Activated T-cell treated with anti-CD3 and anti-CD28 coated beads for 1 hour (primary cell): ENCODE results near the gene TMEM232.
"Not testable (repeated sequence)": the region's sequence is repeated elsewhere in the genome, so short reads cannot be mapped to it uniquely, and the experiment has no call there.

Experiments
- DNase-seq: peaks from one replicate; pipeline ENCODE4 v3.0.0-alpha.2; 2020; ENCODE audit warnings: low read depth

TMEM232 gene

GRCh38 chr5:110625376-110625999, 101.0 kb downstream of the TMEM232 start:
- no peak for DNase-seq

GRCh38 chr5:110623874-110624273, 102.6 kb downstream of the TMEM232 start:
- no peak for DNase-seq

GRCh38 chr5:110618941-110619340, 107.5 kb downstream of the TMEM232 start:
- DNase-seq = no peak

GRCh38 chr5:110616009-110616408, 110.5 kb downstream of the TMEM232 start:
- DNase-seq = no peak

- no peak for DNase-seq
Observed at GRCh38 chr5:110612794-110613247, 113.7 kb downstream of the TMEM232 start.

- DNase-seq = no peak
Observed at GRCh38 chr5:110611817-110612216, 114.7 kb downstream of the TMEM232 start.

- DNase-seq = no peak
Observed at GRCh38 chr5:110594866-110595265, 131.6 kb downstream of the TMEM232 start.

- no peak for DNase-seq
Observed at GRCh38 chr5:110590187-110590586, 136.3 kb downstream of the TMEM232 start.

GRCh38 chr5:110588286-110588980, 138.0 kb downstream of the TMEM232 start:
- DNase-seq = no peak

- no peak for DNase-seq
Observed at GRCh38 chr5:110580625-110581024, 145.8 kb downstream of the TMEM232 start.

- no peak for DNase-seq
Observed at GRCh38 chr5:110572729-110573128, 153.7 kb downstream of the TMEM232 start.

GRCh38 chr5:110562191-110562590, 164.3 kb downstream of the TMEM232 start:
- no peak for DNase-seq

GRCh38 chr5:110561510-110561909, 165.0 kb downstream of the TMEM232 start:
- DNase-seq = no peak

GRCh38 chr5:110549301-110549700, 177.2 kb downstream of the TMEM232 start:
- no peak for DNase-seq

GRCh38 chr5:110548171-110548570, 178.3 kb downstream of the TMEM232 start:
- no peak for DNase-seq

- DNase-seq = no peak
Observed at GRCh38 chr5:110547495-110547894, 179.0 kb downstream of the TMEM232 start.

- no peak for DNase-seq
Observed at GRCh38 chr5:110545716-110546115, 180.8 kb downstream of the TMEM232 start.

- DNase-seq = no peak
Observed at GRCh38 chr5:110544603-110545002, 181.9 kb downstream of the TMEM232 start.

- no peak for DNase-seq
Observed at GRCh38 chr5:110542949-110543348, 183.5 kb downstream of the TMEM232 start.

GRCh38 chr5:110536120-110537115, 190.1 kb downstream of the TMEM232 start:
- DNase-seq = no peak

- not testable (repeated sequence) for DNase-seq
Observed at GRCh38 chr5:110535146-110535545, 191.3 kb downstream of the TMEM232 start.

- DNase-seq = no peak
Observed at GRCh38 chr5:110525762-110526161, 200.7 kb downstream of the TMEM232 start.
